ENCODE results near the gene SLAMF1.

Gene SLAMF1

DNA sequence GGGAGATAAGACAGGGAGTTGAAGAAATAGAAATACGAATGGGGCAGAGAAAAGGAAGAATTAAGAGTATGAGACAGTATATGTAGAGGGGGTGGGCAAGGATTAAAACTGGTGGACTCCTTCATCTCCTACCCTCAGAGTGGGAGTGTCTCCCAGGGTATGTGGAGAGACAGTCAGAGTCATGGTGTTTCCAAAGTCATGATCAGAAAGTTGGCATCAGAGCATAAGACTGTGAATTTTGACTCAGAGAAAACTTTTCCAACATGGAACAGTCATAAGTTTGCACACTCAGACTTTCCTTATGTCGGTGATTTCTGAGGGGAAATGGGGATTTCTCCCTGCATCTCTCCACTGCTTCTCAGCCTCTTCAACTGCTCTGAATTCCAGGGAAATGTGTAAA, 70.0 kb downstream of the SLAMF1 start:
- no peak overlapping the region for H2AFZ ChIP-seq (ENCODE audit: low read depth, low read length, severe bottlenecking)
- no peaks in the 10 kb centered on the region for H4K20me1 ChIP-seq (ENCODE audit: low read depth, low read length)
- TF ChIP-seq EZH2phosphoT487 (conservative IDR thresholded peaks at IDR 0.05; ENCODE audit: low read length): no peak
- TF ChIP-seq, protein P1, sequence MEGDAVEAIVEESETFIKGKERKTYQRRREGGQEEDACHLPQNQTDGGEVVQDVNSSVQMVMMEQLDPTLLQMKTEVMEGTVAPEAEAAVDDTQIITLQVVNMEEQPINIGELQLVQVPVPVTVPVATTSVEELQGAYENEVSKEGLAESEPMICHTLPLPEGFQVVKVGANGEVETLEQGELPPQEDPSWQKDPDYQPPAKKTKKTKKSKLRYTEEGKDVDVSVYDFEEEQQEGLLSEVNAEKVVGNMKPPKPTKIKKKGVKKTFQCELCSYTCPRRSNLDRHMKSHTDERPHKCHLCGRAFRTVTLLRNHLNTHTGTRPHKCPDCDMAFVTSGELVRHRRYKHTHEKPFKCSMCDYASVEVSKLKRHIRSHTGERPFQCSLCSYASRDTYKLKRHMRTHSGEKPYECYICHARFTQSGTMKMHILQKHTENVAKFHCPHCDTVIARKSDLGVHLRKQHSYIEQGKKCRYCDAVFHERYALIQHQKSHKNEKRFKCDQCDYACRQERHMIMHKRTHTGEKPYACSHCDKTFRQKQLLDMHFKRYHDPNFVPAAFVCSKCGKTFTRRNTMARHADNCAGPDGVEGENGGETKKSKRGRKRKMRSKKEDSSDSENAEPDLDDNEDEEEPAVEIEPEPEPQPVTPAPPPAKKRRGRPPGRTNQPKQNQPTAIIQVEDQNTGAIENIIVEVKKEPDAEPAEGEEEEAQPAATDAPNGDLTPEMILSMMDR (IDR thresholded peaks at IDR 0.05; ENCODE audit: insufficient read depth, low read length, poor library complexity, severe bottlenecking): no peak
- no peaks in the 10 kb centered on the region for H3K9me3 ChIP-seq (ENCODE audit: insufficient read depth, low read length)
- H3F3A ChIP-seq (ENCODE audit: insufficient read depth): no peaks in the 10 kb centered on the region
- no peaks in the 10 kb centered on the region for H3K79me2 ChIP-seq (ENCODE audit: insufficient read depth, low read length)
- H3K4me2 ChIP-seq (ENCODE audit: low read depth, low read length, poor library complexity, severe bottlenecking): peak overlapping the region; percentile 79
- H3K9me2 ChIP-seq (replicated peaks; ENCODE audit: insufficient read depth, low read length): no peaks in the 10 kb centered on the region
- H3K4me3 ChIP-seq (ENCODE audit: insufficient read depth, low read length, poor library complexity, severe bottlenecking): no peak overlapping the region
- no peaks in the 10 kb centered on the region for H3K36me3 ChIP-seq (ENCODE audit: low read length)
- no peak overlapping the region for H3K9ac ChIP-seq (ENCODE audit: low read length)
- H3K27ac ChIP-seq (ENCODE audit: low read depth, low read length): no peak overlapping the region
- no peaks in the 10 kb centered on the region for H3K27me3 ChIP-seq (ENCODE audit: low read length)

DNA sequence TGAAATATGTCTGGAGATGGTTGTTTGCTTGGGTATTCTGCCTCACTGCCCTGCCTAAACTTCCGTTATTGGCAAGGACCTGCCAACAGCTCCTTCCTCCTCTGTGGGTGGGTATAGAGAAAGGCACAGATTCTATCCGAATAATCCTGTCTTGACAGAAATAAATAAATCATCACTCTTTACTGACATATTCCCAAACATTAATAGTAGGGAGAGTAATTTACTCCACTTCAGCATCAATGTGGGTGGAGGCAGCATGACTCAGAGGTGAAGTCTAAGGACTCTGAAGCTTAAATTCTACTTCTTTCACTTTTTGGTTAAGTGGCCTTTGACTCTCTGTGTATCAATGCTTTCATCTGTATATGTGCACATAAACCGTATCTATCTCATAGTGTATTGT, 70.5 kb downstream of the SLAMF1 start:
- Histone ChIP-seq H3K9me2 (replicated peaks; ENCODE audit: insufficient read depth, low read length) (no peaks in the 10 kb centered on the region), H3K79me2 (ENCODE audit: insufficient read depth, low read length) (no peaks in the 10 kb centered on the region), H2AFZ (ENCODE audit: low read depth, low read length, severe bottlenecking) (no peak overlapping the region), H3K27me3 (ENCODE audit: low read length) (no peaks in the 10 kb centered on the region), H3K4me3 (ENCODE audit: insufficient read depth, low read length, poor library complexity, severe bottlenecking) (no peak overlapping the region), H3K27ac (ENCODE audit: low read depth, low read length) (no peak overlapping the region), H3K36me3 (ENCODE audit: low read length) (no peaks in the 10 kb centered on the region), H4K20me1 (ENCODE audit: low read depth, low read length) (no peaks in the 10 kb centered on the region), H3F3A (ENCODE audit: insufficient read depth) (no peaks in the 10 kb centered on the region), H3K9me3 (ENCODE audit: insufficient read depth, low read length) (no peaks in the 10 kb centered on the region), H3K9ac (ENCODE audit: low read length) (no peak overlapping the region), H3K4me2 (ENCODE audit: low read depth, low read length, poor library complexity, severe bottlenecking) (no peak overlapping the region)
- TF ChIP-seq, protein P1 (IDR thresholded peaks at IDR 0.05; ENCODE audit: insufficient read depth, low read length, poor library complexity, severe bottlenecking): no peak
- no peak for TF ChIP-seq EZH2phosphoT487 (conservative IDR thresholded peaks at IDR 0.05; ENCODE audit: low read length)

DNA sequence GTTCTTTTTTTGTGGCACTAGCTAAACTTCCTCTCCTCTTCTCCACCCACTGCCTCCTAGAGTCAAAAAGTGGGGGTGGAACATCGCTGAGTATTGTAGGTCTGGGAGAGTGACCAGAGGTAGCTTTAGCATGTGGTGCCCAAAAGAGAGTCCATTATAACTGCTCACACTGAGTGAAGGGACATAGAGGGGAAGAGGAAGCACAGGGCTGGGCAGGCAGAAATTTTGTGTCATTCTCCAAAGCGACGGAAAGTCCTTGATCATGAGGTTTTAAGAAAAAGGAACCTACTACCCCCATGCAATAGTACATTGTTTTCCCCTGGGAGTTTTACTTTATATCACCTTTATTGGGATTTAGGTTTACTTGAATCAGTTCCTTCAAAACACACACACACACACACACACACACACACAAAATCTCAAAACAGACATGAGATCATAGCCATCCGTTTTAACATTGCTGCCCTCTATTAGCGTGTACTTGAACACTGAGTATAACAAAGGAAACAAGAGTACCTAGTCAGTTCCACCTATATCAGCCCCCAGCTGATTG, 71.7 kb downstream of the SLAMF1 start:
- H3K4me3 ChIP-seq (ENCODE audit: insufficient read depth, low read length, poor library complexity, severe bottlenecking): no peak overlapping the region
- H3K36me3 ChIP-seq (ENCODE audit: low read length): no peaks in the 10 kb centered on the region
- H3K27ac ChIP-seq (ENCODE audit: low read depth, low read length): no peak overlapping the region
- H4K20me1 ChIP-seq (ENCODE audit: low read depth, low read length): no peaks in the 10 kb centered on the region
- no peaks in the 10 kb centered on the region for H3F3A ChIP-seq (ENCODE audit: insufficient read depth)
- TF ChIP-seq, protein P1 (IDR thresholded peaks at IDR 0.05; ENCODE audit: insufficient read depth, low read length, poor library complexity, severe bottlenecking): no peak
- TF ChIP-seq EZH2phosphoT487 (conservative IDR thresholded peaks at IDR 0.05; ENCODE audit: low read length): no peak
- no peak overlapping the region for H3K9ac ChIP-seq (ENCODE audit: low read length)
- no peak overlapping the region for H3K4me2 ChIP-seq (ENCODE audit: low read depth, low read length, poor library complexity, severe bottlenecking)
- H2AFZ ChIP-seq (ENCODE audit: low read depth, low read length, severe bottlenecking): no peak overlapping the region
- H3K27me3 ChIP-seq (ENCODE audit: low read length): no peaks in the 10 kb centered on the region
- H3K9me2 ChIP-seq (replicated peaks; ENCODE audit: insufficient read depth, low read length): no peaks in the 10 kb centered on the region
- H3K79me2 ChIP-seq (ENCODE audit: insufficient read depth, low read length): no peaks in the 10 kb centered on the region
- H3K9me3 ChIP-seq (ENCODE audit: insufficient read depth, low read length): no peaks in the 10 kb centered on the region
